ENCODE results near the gene ROBO2.

Gene ROBO2

DNA sequence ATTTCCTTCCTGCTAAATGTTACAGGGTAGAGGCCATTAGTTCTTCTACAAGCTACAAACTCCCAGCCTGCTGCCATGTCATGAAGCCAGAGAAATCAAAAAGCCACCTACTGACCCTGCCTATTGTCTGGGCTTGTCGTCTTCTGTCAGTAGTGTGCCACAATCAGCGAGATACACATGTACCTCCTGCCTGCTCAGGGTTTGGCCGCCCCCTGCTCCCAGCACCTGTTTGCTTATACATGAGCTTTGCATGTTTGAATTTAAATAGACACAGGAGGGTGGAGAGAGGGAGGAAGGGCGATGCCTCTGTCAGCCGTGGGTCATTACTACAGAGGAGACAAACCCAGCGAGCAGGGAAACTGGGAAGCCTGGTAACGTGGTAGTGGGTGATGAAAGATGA, 106.1 kb downstream of the ROBO2 start:
- no peak overlapping the region for H3K4me2 ChIP-seq
- H4K20me1 ChIP-seq (ENCODE audit: insufficient read depth): no peaks in the 10 kb centered on the region
- no peaks in the 10 kb centered on the region for H3K4me1 ChIP-seq (ENCODE audit: low read depth, poor library complexity, severe bottlenecking)
- H3K79me2 ChIP-seq (ENCODE audit: insufficient read depth, low read depth): no peaks in the 10 kb centered on the region
- no peak overlapping the region for H3K4me3 ChIP-seq (IDR thresholded peaks at IDR 0.05; ENCODE audit: insufficient read depth, low read depth, low read length)
- no peaks in the 10 kb centered on the region for H3K27me3 ChIP-seq (ENCODE audit: insufficient read depth, low read depth)
- no peaks in the 10 kb centered on the region for H3K36me3 ChIP-seq (ENCODE audit: insufficient read depth)
- no peak overlapping the region for H3K27ac ChIP-seq
- TF ChIP-seq CTCF (conservative IDR thresholded peaks at IDR 0.05; ENCODE audit: low read depth, low read length): no peak
- H3K9ac ChIP-seq: no peak overlapping the region
- no peak overlapping the region for H2AFZ ChIP-seq (ENCODE audit: low read depth)

GRCh38 chr3:77147836-77148578, 108.1 kb downstream of the ROBO2 start:
- Histone ChIP-seq H3K36me3 (ENCODE audit: insufficient read depth) (no peaks in the 10 kb centered on the region), H2AFZ (ENCODE audit: low read depth) (no peak overlapping the region), H3K9ac (no peak overlapping the region), H3K27ac (no peak overlapping the region), H3K27me3 (ENCODE audit: insufficient read depth, low read depth) (no peaks in the 10 kb centered on the region), H3K4me3 (IDR thresholded peaks at IDR 0.05; ENCODE audit: insufficient read depth, low read depth, low read length) (no peak overlapping the region), H3K4me2 (no peak overlapping the region), H3K79me2 (ENCODE audit: insufficient read depth, low read depth) (no peaks in the 10 kb centered on the region), H4K20me1 (ENCODE audit: insufficient read depth) (no peaks in the 10 kb centered on the region), H3K4me1 (ENCODE audit: low read depth, poor library complexity, severe bottlenecking) (no peaks in the 10 kb centered on the region)
- TF ChIP-seq CTCF (conservative IDR thresholded peaks at IDR 0.05; ENCODE audit: low read depth, low read length): no peak

DNA sequence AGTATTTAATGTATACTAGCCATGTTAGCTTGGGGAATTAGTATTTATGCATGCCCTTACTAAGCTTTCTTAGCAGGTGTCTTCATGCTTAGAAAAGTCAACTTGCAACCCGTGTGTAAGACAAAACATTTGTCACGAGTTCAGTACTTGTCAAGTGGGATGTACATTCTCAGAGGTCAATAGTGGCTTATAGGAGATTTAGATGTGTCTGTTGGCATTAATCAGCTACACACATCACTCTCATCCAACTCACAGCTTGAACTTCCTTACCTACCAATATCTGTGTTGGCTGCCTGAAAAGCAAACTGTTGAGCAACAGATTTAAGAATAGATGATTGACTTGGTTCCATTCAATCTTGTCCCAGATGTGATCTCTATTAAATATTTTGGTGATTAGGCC, 109.5 kb downstream of the ROBO2 start:
- no peak overlapping the region for H3K4me2 ChIP-seq
- no peak overlapping the region for H3K27ac ChIP-seq
- no peak overlapping the region for H3K9ac ChIP-seq
- no peak overlapping the region for H3K4me3 ChIP-seq (IDR thresholded peaks at IDR 0.05; ENCODE audit: insufficient read depth, low read depth, low read length)
- H3K4me1 ChIP-seq (ENCODE audit: low read depth, poor library complexity, severe bottlenecking): no peaks in the 10 kb centered on the region
- no peaks in the 10 kb centered on the region for H3K27me3 ChIP-seq (ENCODE audit: insufficient read depth, low read depth)
- no peaks in the 10 kb centered on the region for H3K79me2 ChIP-seq (ENCODE audit: insufficient read depth, low read depth)
- no peak for TF ChIP-seq CTCF (conservative IDR thresholded peaks at IDR 0.05; ENCODE audit: low read depth, low read length)
- H3K36me3 ChIP-seq (ENCODE audit: insufficient read depth): no peaks in the 10 kb centered on the region
- H2AFZ ChIP-seq (ENCODE audit: low read depth): no peak overlapping the region
- H4K20me1 ChIP-seq (ENCODE audit: insufficient read depth): no peaks in the 10 kb centered on the region

GRCh38 chr3:77150028-77150427, 110.1 kb downstream of the ROBO2 start:
- Histone ChIP-seq H3K4me1 (ENCODE audit: low read depth, poor library complexity, severe bottlenecking) (no peaks in the 10 kb centered on the region), H3K27me3 (ENCODE audit: insufficient read depth, low read depth) (no peaks in the 10 kb centered on the region), H3K9ac (no peak overlapping the region), H3K36me3 (ENCODE audit: insufficient read depth) (no peaks in the 10 kb centered on the region), H3K4me2 (no peak overlapping the region), H3K4me3 (IDR thresholded peaks at IDR 0.05; ENCODE audit: insufficient read depth, low read depth, low read length) (no peak overlapping the region), H3K27ac (no peak overlapping the region), H3K79me2 (ENCODE audit: insufficient read depth, low read depth) (no peaks in the 10 kb centered on the region), H2AFZ (ENCODE audit: low read depth) (no peak overlapping the region), H4K20me1 (ENCODE audit: insufficient read depth) (no peaks in the 10 kb centered on the region)
- no peak for TF ChIP-seq CTCF (conservative IDR thresholded peaks at IDR 0.05; ENCODE audit: low read depth, low read length)
